Lung (tissue), 12 donors: Measurements from ENCODE around the gene AGXT2. TPM values are rescaled to one million over a fixed set of nuclear protein-coding genes. Genes with fewer than 3 reads are reported as not detected.

Source experiments
- ATAC-seq: fragments of 200-7000 bp; cut with Tn5 transposase; one replicate; pipeline ENCODE4 v1.9.1; 2020; ENCODE audit warnings: moderate number of reproducible peaks; ENCODE audit not compliant: insufficient read depth, low FRiP score
- DNase-seq, 3 donors: peaks; one replicate each; pipeline ENCODE4 v3.0.0-alpha.2; 2013 to 2017
- H3K27ac ChIP-seq, 2 donors: one replicate each; pipeline ENCODE4 v1.5.1; 2013; ENCODE audit warnings: mild to moderate bottlenecking in 2 of 2, moderate library complexity in 2 of 2, control low read depth in 1 of 2, inconsistent platforms in 1 of 2, low read depth in 1 of 2, low read length in 1 of 2
- H3K27me3 ChIP-seq, 3 donors: one replicate each; pipeline ENCODE4 v1.5.1; 2013; ENCODE audit warnings: low read length in 2 of 3; ENCODE audit not compliant: control insufficient read depth in 3 of 3, insufficient read depth in 3 of 3
- H3K36me3 ChIP-seq, 4 donors: one replicate each; pipeline ENCODE4 v1.5.1; 2013; ENCODE audit warnings: low read length in 4 of 4, mild to moderate bottlenecking in 1 of 4, moderate library complexity in 1 of 4; ENCODE audit not compliant: control insufficient read depth in 4 of 4, insufficient read depth in 4 of 4
- H3K4me1 ChIP-seq, 5 donors: one replicate each; pipeline ENCODE4 v1.5.1; 2013; ENCODE audit warnings: low read length in 5 of 5, mild to moderate bottlenecking in 2 of 5, moderate library complexity in 1 of 5; ENCODE audit not compliant: control insufficient read depth in 5 of 5, insufficient read depth in 5 of 5
- H3K4me3 ChIP-seq: one replicate; pipeline ENCODE4 v1.5.1; 2013; ENCODE audit warnings: mild to moderate bottlenecking, control low read depth, moderate library complexity
- H3K9ac ChIP-seq, 2 donors: one replicate each; pipeline ENCODE4 v1.5.1; 2013; ENCODE audit warnings: low read length in 2 of 2, control low read depth in 1 of 2; ENCODE audit not compliant: insufficient read depth in 1 of 2
- H3K9me3 ChIP-seq, 4 donors: one replicate each; pipeline ENCODE4 v1.5.1; 2013; ENCODE audit warnings: low read length in 3 of 4, mild to moderate bottlenecking in 1 of 4, moderate library complexity in 1 of 4; ENCODE audit not compliant: control insufficient read depth in 4 of 4, insufficient read depth in 3 of 4
- WGBS, 2 donors: extraction: QIAGEN DNeasy Blood & Tissue Kit; methylation state at CpG; one replicate each; pipeline ENCODE4 v1.1.7; 2013; 5-methylcytosine and 5-hydroxymethylcytosine counted together
- polyA plus RNA-seq, 2 donors: library from polyadenylated mRNA; stranded (reverse); fragments of 200-250 nt; gene quantifications; one replicate each; pipeline ENCODE4 v1.2.1, GENCODE V29; 2013
- total RNA-seq, 2 donors: library from RNA; depleted of rRNA in 1 of 2; stranded (reverse); fragments of >200 nt in 1 of 2; gene quantifications; one replicate each; pipeline ENCODE4 v1.2.1, GENCODE V29; 2014 to 2021
- TF ChIP-seq, protein P1 (sequence below): IDR thresholded peaks from 2 replicates; pipeline ENCODE4 v1.5.1; 2012; ENCODE audit warnings: mild to moderate bottlenecking; ENCODE audit errors: control extremely low read depth, extremely low read depth
- donor health status: control.
- donor health status: control.
- donor health status: Bipolar disorder and iron deficiency.
- donor health status: healthy.
- donor health status: DM: yes; HTN: yes; CAD: no.

The AGXT2 gene
- total and polyA plus RNA-seq, 4 donors, result not detected

DNA sequence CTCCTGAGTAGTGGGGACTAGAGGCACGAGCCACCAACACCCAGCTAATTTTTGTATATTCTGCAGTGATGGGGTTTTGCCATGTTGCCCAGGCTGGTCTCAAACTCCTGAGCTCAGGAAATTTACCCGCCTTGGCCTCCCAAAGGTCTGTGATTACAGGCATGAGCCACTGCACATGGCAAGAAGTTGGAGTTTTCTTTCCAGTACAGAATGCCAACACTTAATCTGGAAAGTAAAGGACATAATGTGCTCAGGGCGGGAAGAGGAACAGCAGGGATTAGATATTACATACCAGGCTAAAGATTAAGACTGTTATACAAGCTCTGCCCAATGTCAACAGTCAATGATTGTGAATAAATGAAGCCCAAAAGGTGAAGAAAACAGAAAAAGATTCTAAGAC lies 47.2 kb upstream of the AGXT2 start:
- TF ChIP-seq, protein P1, sequence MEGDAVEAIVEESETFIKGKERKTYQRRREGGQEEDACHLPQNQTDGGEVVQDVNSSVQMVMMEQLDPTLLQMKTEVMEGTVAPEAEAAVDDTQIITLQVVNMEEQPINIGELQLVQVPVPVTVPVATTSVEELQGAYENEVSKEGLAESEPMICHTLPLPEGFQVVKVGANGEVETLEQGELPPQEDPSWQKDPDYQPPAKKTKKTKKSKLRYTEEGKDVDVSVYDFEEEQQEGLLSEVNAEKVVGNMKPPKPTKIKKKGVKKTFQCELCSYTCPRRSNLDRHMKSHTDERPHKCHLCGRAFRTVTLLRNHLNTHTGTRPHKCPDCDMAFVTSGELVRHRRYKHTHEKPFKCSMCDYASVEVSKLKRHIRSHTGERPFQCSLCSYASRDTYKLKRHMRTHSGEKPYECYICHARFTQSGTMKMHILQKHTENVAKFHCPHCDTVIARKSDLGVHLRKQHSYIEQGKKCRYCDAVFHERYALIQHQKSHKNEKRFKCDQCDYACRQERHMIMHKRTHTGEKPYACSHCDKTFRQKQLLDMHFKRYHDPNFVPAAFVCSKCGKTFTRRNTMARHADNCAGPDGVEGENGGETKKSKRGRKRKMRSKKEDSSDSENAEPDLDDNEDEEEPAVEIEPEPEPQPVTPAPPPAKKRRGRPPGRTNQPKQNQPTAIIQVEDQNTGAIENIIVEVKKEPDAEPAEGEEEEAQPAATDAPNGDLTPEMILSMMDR, result no peak
- 89 to 96% methylated on average over 3 of the region's 3 CpGs for WGBS, 2 donors
- no peak overlapping the region for H3K9ac ChIP-seq
- no peaks in the 10 kb centered on the region for H3K4me1 ChIP-seq
- H3K9me3 ChIP-seq, result no peaks in the 10 kb centered on the region
- ATAC-seq (no peak), DNase-seq (no peak)
- H3K4me3 ChIP-seq, result no peak overlapping the region
- no peak overlapping the region for H3K27ac ChIP-seq
- H3K36me3 ChIP-seq, result no peaks in the 10 kb centered on the region
- H3K27me3 ChIP-seq, result no peaks in the 10 kb centered on the region

DNA sequence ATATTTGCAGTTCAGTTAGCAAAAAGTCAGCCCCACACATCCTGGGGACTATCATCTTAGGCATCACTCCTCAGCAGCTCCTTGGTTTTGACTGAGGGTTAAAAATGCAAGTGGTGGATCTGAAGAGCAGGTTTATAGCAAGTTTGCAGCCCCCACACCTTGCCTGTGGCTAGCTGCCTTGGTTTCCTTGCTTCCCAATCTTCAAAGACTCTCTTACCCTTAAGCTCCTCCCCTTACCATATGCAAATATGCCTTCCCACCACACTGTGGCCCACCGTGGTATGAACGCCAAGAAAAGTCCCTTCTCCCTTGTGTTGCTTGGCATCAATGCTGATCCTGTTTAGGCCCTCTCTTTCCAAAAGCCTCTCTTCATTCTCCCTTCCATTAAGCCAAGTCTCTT lies 45.0 kb upstream of the AGXT2 start:
- TF ChIP-seq, protein P1, result no peak
- no peak overlapping the region for H3K9ac ChIP-seq
- no peak for DNase-seq
- no peak overlapping the region for H3K27ac ChIP-seq
- ATAC-seq, result no peak
- no peaks in the 10 kb centered on the region for H3K4me1 ChIP-seq
- no peak overlapping the region for H3K4me3 ChIP-seq
- H3K27me3 ChIP-seq, result no peaks in the 10 kb centered on the region
- no peaks in the 10 kb centered on the region for H3K36me3 ChIP-seq
- no peaks in the 10 kb centered on the region for H3K9me3 ChIP-seq
- 72 to 83% methylated on average over 2 of the region's 2 CpGs for WGBS, 2 donors

DNA sequence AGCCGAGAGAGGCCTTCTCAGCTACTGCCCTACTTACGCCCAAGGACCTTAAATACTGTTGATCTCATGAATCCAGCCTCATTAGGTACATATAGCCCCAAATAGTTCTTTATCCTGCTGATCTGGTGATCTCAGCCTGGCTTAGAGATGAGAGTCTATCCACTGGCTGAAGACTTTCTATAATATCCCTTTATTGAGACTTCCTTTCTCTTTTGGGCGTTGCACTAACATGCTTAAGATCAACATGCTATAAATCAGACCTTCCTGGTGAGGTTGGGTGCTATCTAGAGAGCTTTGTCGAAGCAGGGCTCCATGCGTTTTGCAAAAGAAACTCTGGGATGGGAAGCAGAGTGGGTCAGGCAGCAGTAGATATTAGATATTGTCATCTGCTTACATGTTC lies 44.0 kb upstream of the AGXT2 start:
- Histone ChIP-seq H3K36me3 (no peaks in the 10 kb centered on the region), H3K9me3 (no peaks in the 10 kb centered on the region), H3K9ac (no peak overlapping the region), H3K4me1 (no peaks in the 10 kb centered on the region), H3K4me3 (no peak overlapping the region), H3K27ac (no peak overlapping the region), H3K27me3 (no peaks in the 10 kb centered on the region)
- ATAC-seq (no peak), DNase-seq (no peak)
- WGBS, 2 donors, result 76 to 81% methylated on average over 5 of the region's 5 CpGs
- TF ChIP-seq, protein P1, result no peak
